Transverse colon (tissue), 4 donors: Measurements from ENCODE around the gene PHRF1.
A peak's percentile ranks its signal among the peaks of the same experiment; 100 is the strongest.

Source experiments
- EP300 ChIP-seq: sonication (generic); formaldehyde crosslinking; IDR thresholded peaks from one replicate; pipeline ENCODE4 v1.6.1; 2017; ENCODE audit warnings: antibody characterized with exemption, low read depth
- POLR2A ChIP-seq: fragments of 450-650 bp; IDR thresholded peaks from one replicate; pipeline ENCODE4 v1.6.1; 2016; ENCODE audit warnings: antibody characterized with exemption, mild to moderate bottlenecking, moderate library complexity
- POLR2AphosphoS5 ChIP-seq, 3 donors: sonication (generic); formaldehyde crosslinking; IDR thresholded peaks; one replicate each; pipeline ENCODE4 v1.6.1; 2016; ENCODE audit warnings: antibody characterized with exemption in 3 of 3
- TF ChIP-seq, protein P1 (sequence below), 5 experiments: fragments of 200-600 bp in 3 of 5; fragments of 450-650 bp in 2 of 5; sonication (generic) in 3 of 5; IDR thresholded peaks; 1 replicate in 2 of 5; 2 replicates in 3 of 5; pipeline ENCODE4 v1.5.1; 2016 to 2017; ENCODE audit warnings: antibody characterized with exemption in 5 of 5, inconsistent platforms in 3 of 5, mild to moderate bottlenecking in 2 of 5, moderate library complexity in 1 of 5

DNA sequence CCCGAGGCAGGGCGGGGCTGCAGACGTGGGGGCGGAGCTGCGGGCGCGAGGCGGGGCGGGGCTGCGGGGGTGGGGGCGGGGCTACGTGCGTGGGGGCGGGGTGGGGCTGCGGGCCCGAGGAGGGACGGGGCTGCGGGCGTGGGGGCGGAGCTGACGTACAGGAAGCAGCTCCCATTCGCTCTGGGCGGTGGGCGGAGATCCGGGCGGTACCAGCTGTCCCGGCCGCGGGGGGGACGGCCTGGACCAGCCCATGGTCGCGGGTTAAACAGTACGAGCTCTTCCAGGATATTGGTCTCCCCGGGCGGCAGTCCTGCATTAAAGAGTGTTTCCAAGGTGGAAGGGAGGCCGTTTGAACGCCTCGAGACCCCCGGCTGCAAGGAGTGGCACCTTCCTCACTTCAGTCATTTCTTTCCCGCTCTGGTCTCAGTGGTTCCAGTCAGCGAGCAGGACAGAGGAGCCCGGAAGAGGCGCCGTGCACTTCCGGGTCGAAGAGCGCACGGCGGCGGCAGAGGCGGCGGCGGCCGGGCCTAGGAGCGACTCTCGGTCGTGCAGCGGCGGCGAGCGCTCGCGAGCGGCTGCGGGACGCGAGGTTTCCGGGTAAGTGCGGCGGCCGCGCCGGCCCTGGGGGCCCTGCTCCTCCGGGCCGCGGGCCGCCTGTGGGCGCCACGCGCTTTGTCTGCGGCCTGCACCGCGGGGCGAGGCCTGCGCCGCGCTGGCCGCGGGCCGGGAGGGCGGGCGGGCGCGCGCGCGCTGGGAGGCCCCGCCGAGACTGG is at the start of gene PHRF1:
- TF ChIP-seq, protein P1, sequence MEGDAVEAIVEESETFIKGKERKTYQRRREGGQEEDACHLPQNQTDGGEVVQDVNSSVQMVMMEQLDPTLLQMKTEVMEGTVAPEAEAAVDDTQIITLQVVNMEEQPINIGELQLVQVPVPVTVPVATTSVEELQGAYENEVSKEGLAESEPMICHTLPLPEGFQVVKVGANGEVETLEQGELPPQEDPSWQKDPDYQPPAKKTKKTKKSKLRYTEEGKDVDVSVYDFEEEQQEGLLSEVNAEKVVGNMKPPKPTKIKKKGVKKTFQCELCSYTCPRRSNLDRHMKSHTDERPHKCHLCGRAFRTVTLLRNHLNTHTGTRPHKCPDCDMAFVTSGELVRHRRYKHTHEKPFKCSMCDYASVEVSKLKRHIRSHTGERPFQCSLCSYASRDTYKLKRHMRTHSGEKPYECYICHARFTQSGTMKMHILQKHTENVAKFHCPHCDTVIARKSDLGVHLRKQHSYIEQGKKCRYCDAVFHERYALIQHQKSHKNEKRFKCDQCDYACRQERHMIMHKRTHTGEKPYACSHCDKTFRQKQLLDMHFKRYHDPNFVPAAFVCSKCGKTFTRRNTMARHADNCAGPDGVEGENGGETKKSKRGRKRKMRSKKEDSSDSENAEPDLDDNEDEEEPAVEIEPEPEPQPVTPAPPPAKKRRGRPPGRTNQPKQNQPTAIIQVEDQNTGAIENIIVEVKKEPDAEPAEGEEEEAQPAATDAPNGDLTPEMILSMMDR (IDR thresholded peaks at IDR 0.05) = peak in 2 of 5 experiments; percentile 23 to 24
- TF ChIP-seq POLR2A (peak; percentile 65), EP300 (no peak), POLR2AphosphoS5 (IDR thresholded peaks at IDR 0.05) (peak; percentile 73 to 88 (median 83))
